Suprapubic skin (tissue), 4 donors: ENCODE results near the gene OR7G1. TPM values are rescaled to one million over a fixed set of nuclear protein-coding genes. Genes with fewer than 3 reads are reported as not detected.

Experiments used
- DNase-seq, 2 donors: peaks; one replicate each; pipeline ENCODE4 v3.0.0-alpha.2; 2019; ENCODE audit warnings: low spot score in 2 of 2
- H3K27ac ChIP-seq: fragments of 200-600 bp; sonication (generic); one replicate; pipeline ENCODE4 v1.5.1; 2019
- H3K27me3 ChIP-seq: fragments of 200-600 bp; sonication (generic); one replicate; pipeline ENCODE4 v1.5.1; 2019
- H3K36me3 ChIP-seq: fragments of 200-600 bp; sonication (generic); one replicate; pipeline ENCODE4 v1.5.1; 2019
- H3K4me1 ChIP-seq: fragments of 200-600 bp; sonication (generic); one replicate; pipeline ENCODE4 v1.5.1; 2019
- H3K4me3 ChIP-seq: fragments of 200-600 bp; sonication (generic); one replicate; pipeline ENCODE4 v1.5.1; 2019; ENCODE audit warnings: mild to moderate bottlenecking
- H3K9me3 ChIP-seq: fragments of 200-600 bp; sonication (generic); one replicate; pipeline ENCODE4 v1.5.1; 2019
- EP300 ChIP-seq: sonication (generic); formaldehyde crosslinking; IDR thresholded peaks from one replicate; pipeline ENCODE4 v1.6.1; 2017; ENCODE audit warnings: antibody characterized with exemption
- POLR2A ChIP-seq, 2 donors: fragments of 450-650 bp; IDR thresholded peaks; one replicate each; pipeline ENCODE4 v1.6.1; 2017; ENCODE audit warnings: antibody characterized with exemption in 2 of 2, mild to moderate bottlenecking in 2 of 2, moderate library complexity in 2 of 2
- POLR2AphosphoS5 ChIP-seq, 3 donors: sonication (generic); formaldehyde crosslinking; IDR thresholded peaks; one replicate each; pipeline ENCODE4 v1.6.1; 2017; ENCODE audit warnings: antibody characterized with exemption in 3 of 3
- WGBS: methylation state at CpG from one replicate; pipeline ENCODE4 v1.1.5; 2018; 5-methylcytosine and 5-hydroxymethylcytosine counted together
- total RNA-seq, 4 donors: library from RNA; depleted of rRNA; stranded (reverse); fragments of >200 nt; gene quantifications; one replicate each; pipeline ENCODE4 v1.1.0, GENCODE V29; 2016
- TF ChIP-seq, protein P1 (sequence below), 2 donors: fragments of 200-600 bp in 1 of 2; fragments of 450-650 bp in 1 of 2; sonication (generic) in 1 of 2; IDR thresholded peaks; one replicate each; pipeline ENCODE4 v1.5.1; 2016 to 2019; ENCODE audit warnings: antibody characterized with exemption in 2 of 2, mild to moderate bottlenecking in 1 of 2, moderate library complexity in 1 of 2

OR7G1 gene, protein sequence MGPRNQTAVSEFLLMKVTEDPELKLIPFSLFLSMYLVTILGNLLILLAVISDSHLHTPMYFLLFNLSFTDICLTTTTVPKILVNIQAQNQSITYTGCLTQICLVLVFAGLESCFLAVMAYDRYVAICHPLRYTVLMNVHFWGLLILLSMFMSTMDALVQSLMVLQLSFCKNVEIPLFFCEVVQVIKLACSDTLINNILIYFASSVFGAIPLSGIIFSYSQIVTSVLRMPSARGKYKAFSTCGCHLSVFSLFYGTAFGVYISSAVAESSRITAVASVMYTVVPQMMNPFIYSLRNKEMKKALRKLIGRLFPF
- total RNA-seq = not detected

GRCh38 chr19:9115307-9115813, at the start of gene OR7G1:
OR7G1 (minus strand) TSS chr19:9115763; CDS start chr19:9115763, 0 bp downstream.
- peaks cover 18% of the 10 kb centered on the region for H3K27me3 ChIP-seq
- no peak within 1 kb of the TSS for H3K4me3 ChIP-seq
- H3K9me3 ChIP-seq = no peaks in the 10 kb centered on the region
- TF ChIP-seq POLR2A (IDR thresholded peaks at IDR 0.05) = no peak
- no peak for TF ChIP-seq EP300
- no peak within 1 kb of the TSS for H3K27ac ChIP-seq
- H3K36me3 ChIP-seq = no peaks in the 10 kb centered on the region
- 81% methylated on average over 2 of the region's 2 CpGs for WGBS
- no peak for DNase-seq
- H3K4me1 ChIP-seq = no peaks in the 10 kb centered on the region

DNA sequence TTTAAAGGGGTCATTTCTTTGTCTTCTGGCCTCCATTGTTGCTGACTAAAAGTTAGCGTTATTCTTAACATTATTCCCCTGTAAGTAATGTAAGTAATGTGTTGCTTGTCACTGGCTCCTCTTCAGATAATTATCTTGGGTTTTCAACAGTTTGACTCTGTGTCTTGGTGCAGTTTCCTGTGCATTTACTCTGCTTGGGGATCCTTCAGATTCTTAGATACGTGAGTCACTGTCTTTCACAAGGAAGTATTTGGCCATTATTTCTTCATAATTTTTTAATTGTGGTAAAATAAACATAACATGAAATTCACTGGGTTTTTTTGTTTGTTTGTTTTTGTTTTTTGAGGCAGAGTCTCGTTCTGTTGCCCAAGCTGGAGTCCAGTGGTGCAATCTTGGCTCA, 49.7 kb upstream of the OR7G1 start:
- Histone ChIP-seq H3K27ac (no peak overlapping the region), H3K36me3 (peaks cover 61% of the 10 kb centered on the region)
- 88% methylated on average over 3 of the region's 3 CpGs for WGBS

GRCh38 chr19:9161427-9161826, 45.9 kb upstream of the OR7G1 start:
- H3K4me1 ChIP-seq = no peaks in the 10 kb centered on the region
- peaks cover 96% of the 10 kb centered on the region for H3K36me3 ChIP-seq
- H3K9me3 ChIP-seq = peaks cover 25% of the 10 kb centered on the region

More for the DNA sequence above, 49.7 kb upstream of the OR7G1 start:
- Histone ChIP-seq H3K9me3 (peaks cover 25% of the 10 kb centered on the region), H3K4me3 (no peak overlapping the region), H3K4me1 (no peaks in the 10 kb centered on the region), H3K27me3 (no peaks in the 10 kb centered on the region)
- no peak for DNase-seq
- TF ChIP-seq POLR2AphosphoS5 (IDR thresholded peaks at IDR 0.05) = no peak

GRCh38 chr19:9159891-9160290, 44.3 kb upstream of the OR7G1 start:
- Histone ChIP-seq H3K27ac (no peak overlapping the region), H3K27me3 (no peaks in the 10 kb centered on the region), H3K36me3 (peaks cover 96% of the 10 kb centered on the region), H3K9me3 (peaks cover 25% of the 10 kb centered on the region), H3K4me1 (no peaks in the 10 kb centered on the region), H3K4me3 (no peak overlapping the region)
- no peak for DNase-seq
- TF ChIP-seq POLR2A (IDR thresholded peaks at IDR 0.05) (no peak), POLR2AphosphoS5 (IDR thresholded peaks at IDR 0.05) (no peak), EP300 (no peak)
- TF ChIP-seq, protein P1, sequence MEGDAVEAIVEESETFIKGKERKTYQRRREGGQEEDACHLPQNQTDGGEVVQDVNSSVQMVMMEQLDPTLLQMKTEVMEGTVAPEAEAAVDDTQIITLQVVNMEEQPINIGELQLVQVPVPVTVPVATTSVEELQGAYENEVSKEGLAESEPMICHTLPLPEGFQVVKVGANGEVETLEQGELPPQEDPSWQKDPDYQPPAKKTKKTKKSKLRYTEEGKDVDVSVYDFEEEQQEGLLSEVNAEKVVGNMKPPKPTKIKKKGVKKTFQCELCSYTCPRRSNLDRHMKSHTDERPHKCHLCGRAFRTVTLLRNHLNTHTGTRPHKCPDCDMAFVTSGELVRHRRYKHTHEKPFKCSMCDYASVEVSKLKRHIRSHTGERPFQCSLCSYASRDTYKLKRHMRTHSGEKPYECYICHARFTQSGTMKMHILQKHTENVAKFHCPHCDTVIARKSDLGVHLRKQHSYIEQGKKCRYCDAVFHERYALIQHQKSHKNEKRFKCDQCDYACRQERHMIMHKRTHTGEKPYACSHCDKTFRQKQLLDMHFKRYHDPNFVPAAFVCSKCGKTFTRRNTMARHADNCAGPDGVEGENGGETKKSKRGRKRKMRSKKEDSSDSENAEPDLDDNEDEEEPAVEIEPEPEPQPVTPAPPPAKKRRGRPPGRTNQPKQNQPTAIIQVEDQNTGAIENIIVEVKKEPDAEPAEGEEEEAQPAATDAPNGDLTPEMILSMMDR (IDR thresholded peaks at IDR 0.05) = no peak
- WGBS = 99% methylated on average over 13 of the region's 13 CpGs

More at GRCh38 chr19:9161427-9161826, 45.9 kb upstream of the OR7G1 start:
- TF ChIP-seq POLR2A (IDR thresholded peaks at IDR 0.05) (no peak), POLR2AphosphoS5 (IDR thresholded peaks at IDR 0.05) (no peak)
- Histone ChIP-seq H3K27me3 (no peaks in the 10 kb centered on the region), H3K27ac (no peak overlapping the region), H3K4me3 (no peak overlapping the region)
- DNase-seq = no peak
- 96% methylated on average over 12 of the region's 12 CpGs for WGBS

DNA sequence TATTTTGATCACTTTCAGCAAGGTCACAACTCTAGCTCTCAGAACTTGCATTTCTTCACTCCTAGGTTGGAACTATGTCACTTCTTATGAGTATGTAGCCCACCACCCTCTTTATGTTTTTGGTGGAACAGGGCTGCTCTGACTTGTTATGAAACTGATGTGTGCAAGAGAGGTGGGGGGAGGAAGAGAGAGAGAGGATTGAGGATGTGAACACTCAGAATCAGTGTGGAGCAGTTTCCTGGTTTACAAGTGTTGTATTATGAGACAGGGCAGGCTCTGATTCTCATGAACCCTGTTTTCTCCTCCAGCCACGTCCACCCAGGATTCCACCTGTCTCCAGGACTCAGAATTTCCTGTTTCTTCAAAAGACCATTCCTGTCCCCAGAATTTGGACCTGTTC, 40.7 kb upstream of the OR7G1 start:
- Histone ChIP-seq H3K36me3 (peaks cover 80% of the 10 kb centered on the region), H3K4me3 (no peak overlapping the region), H3K9me3 (peaks cover 26% of the 10 kb centered on the region), H3K27me3 (no peaks in the 10 kb centered on the region), H3K4me1 (no peaks in the 10 kb centered on the region), H3K27ac (no peak overlapping the region)
- DNase-seq = no peak
- WGBS = 65% methylated on average over 1 of the region's 1 CpG
- TF ChIP-seq, protein P1 (IDR thresholded peaks at IDR 0.05) = no peak
- TF ChIP-seq POLR2AphosphoS5 (IDR thresholded peaks at IDR 0.05) (no peak), EP300 (no peak), POLR2A (IDR thresholded peaks at IDR 0.05) (no peak)

- no peak overlapping the region for H3K4me3 ChIP-seq
- peaks cover 18% of the 10 kb centered on the region for H3K9me3 ChIP-seq
- H3K4me1 ChIP-seq = no peaks in the 10 kb centered on the region
- DNase-seq = no peak
- H3K27ac ChIP-seq = no peak overlapping the region
- TF ChIP-seq POLR2A (IDR thresholded peaks at IDR 0.05) (no peak), POLR2AphosphoS5 (IDR thresholded peaks at IDR 0.05) (no peak), EP300 (no peak)
- TF ChIP-seq, protein P1 (IDR thresholded peaks at IDR 0.05) = no peak
- no peaks in the 10 kb centered on the region for H3K27me3 ChIP-seq
- peaks cover 73% of the 10 kb centered on the region for H3K36me3 ChIP-seq
- 94% methylated on average over 4 of the region's 4 CpGs for WGBS
These were observed 40.0 kb upstream of the OR7G1 start for GRCh38 chr19:9155591-9155990.
